Tibial nerve (tissue), 3 donors: ENCODE measurements around the gene PRDX5.

ENCODE experiments used
- CTCF ChIP-seq, 5 experiments: fragments of 200-600 bp in 3 of 5; fragments of 450-650 bp in 2 of 5; sonication (generic) in 3 of 5; IDR thresholded peaks; one replicate each; pipeline ENCODE4 v1.5.1; 2016 to 2019; ENCODE audit warnings: antibody characterized with exemption in 5 of 5, mild to moderate bottlenecking in 3 of 5, moderate library complexity in 2 of 5
- POLR2A ChIP-seq, 2 donors: fragments of 450-650 bp; IDR thresholded peaks; one replicate each; pipeline ENCODE4 v1.6.1; 2017; ENCODE audit warnings: antibody characterized with exemption in 2 of 2, mild to moderate bottlenecking in 2 of 2, moderate library complexity in 2 of 2

- TF ChIP-seq CTCF (IDR thresholded peaks at IDR 0.05) = peak in 1 of 5 experiments; percentile 7
- no peak for TF ChIP-seq POLR2A (IDR thresholded peaks at IDR 0.05)
These were observed 1.1 kb upstream of the PRDX5 start for GRCh38 chr11:64316672-64317324.
